D341Med (cell line): ENCODE data around the gene MAPK8.
"Not testable (repeated sequence)": the region's sequence is repeated elsewhere in the genome, so short reads cannot be mapped to it uniquely, and the experiment has no call there.

Experiments used
- DNase-seq: peaks from one replicate; pipeline ENCODE4 v3.0.0; 2012; ENCODE audit warnings: low spot score

Gene MAPK8

GRCh38 chr10:48418189-48418788 is 111.8 kb downstream of the MAPK8 start:
- DNase-seq: peak; percentile 48

- DNase-seq: no peak
Observed at GRCh38 chr10:48419714-48420113, 113.2 kb downstream of the MAPK8 start.

- DNase-seq: not testable (repeated sequence)
Observed at GRCh38 chr10:48421862-48422261, 115.4 kb downstream of the MAPK8 start.

- no peak for DNase-seq
Observed at GRCh38 chr10:48423884-48424283, 117.4 kb downstream of the MAPK8 start.

- DNase-seq: no peak
Observed at GRCh38 chr10:48428896-48429295, 122.4 kb downstream of the MAPK8 start.

GRCh38 chr10:48429309-48429708 is 122.8 kb downstream of the MAPK8 start:
- peak; percentile 60 for DNase-seq

- no peak for DNase-seq
Observed at GRCh38 chr10:48430402-48430993, 124.0 kb downstream of the MAPK8 start.

- DNase-seq: no peak
Observed at GRCh38 chr10:48431871-48432270, 125.4 kb downstream of the MAPK8 start.

- no peak for DNase-seq
Observed at GRCh38 chr10:48437546-48437945, 131.1 kb downstream of the MAPK8 start.

- no peak for DNase-seq
Observed at GRCh38 chr10:48439031-48439430, 132.6 kb downstream of the MAPK8 start.

GRCh38 chr10:48439581-48440041 is 133.1 kb downstream of the MAPK8 start:
- no peak for DNase-seq

GRCh38 chr10:48440771-48441170 is 134.3 kb downstream of the MAPK8 start:
- no peak for DNase-seq

- no peak for DNase-seq
Observed at GRCh38 chr10:48442090-48442808, 135.8 kb downstream of the MAPK8 start.

GRCh38 chr10:48442809-48443177 is 136.3 kb downstream of the MAPK8 start:
- no peak for DNase-seq

- DNase-seq: peak; percentile 59
Observed at GRCh38 chr10:48444266-48444665, 137.8 kb downstream of the MAPK8 start.

- peak; percentile 86 for DNase-seq
Observed at GRCh38 chr10:48444861-48445841, 138.7 kb downstream of the MAPK8 start.

GRCh38 chr10:48445932-48446331 is 139.5 kb downstream of the MAPK8 start:
- no peak for DNase-seq

- peak; percentile 37 for DNase-seq
Observed at GRCh38 chr10:48446785-48447184, 140.3 kb downstream of the MAPK8 start.

- peak; percentile 34 for DNase-seq
Observed at GRCh38 chr10:48447356-48448215, 141.1 kb downstream of the MAPK8 start.

GRCh38 chr10:48448796-48449195 is 142.3 kb downstream of the MAPK8 start:
- DNase-seq: no peak
